WTC11 (cell line): ENCODE data around the gene CALM3. TPM values are rescaled to one million over a fixed set of nuclear protein-coding genes. Genes with fewer than 3 reads are reported as not detected.
A peak's percentile ranks its signal among the peaks of the same experiment; 100 is the strongest.

Source experiments
- ATAC-seq: fragments of 200-7000 bp; cut with Tn5 transposase; 2 replicates; pipeline ENCODE4 v1.10.0; 2021; ENCODE audit warnings: mild to moderate bottlenecking, moderate library complexity
- CTCF ChIA-PET: fragments of 300-600 bp; sonication (Branson Sonifier 250); formaldehyde crosslinking; loops from one replicate; lab custom pipeline; 2021; ENCODE audit warnings: antibody characterized with exemption; lab: Charles Lee
- POLR2A ChIA-PET: fragments of 350-600 bp; sonication (Branson Sonifier 250); formaldehyde crosslinking; loops from one replicate; lab custom pipeline; 2021; ENCODE audit warnings: antibody characterized with exemption; lab: Charles Lee
- DNase-seq: peaks from one replicate; pipeline ENCODE4 v3.0.0; 2021; ENCODE audit warnings: low spot score
- H3K27ac Mint-ChIP-seq: 2 replicates; pipeline ENCODE4 v1.8.0; 2021; ENCODE audit warnings: mixed read lengths
- H3K27me3 Mint-ChIP-seq: 2 replicates; pipeline ENCODE4 v1.8.0; 2021; ENCODE audit warnings: low read depth, mild to moderate bottlenecking, moderate library complexity, mixed read lengths
- H3K36me3 Mint-ChIP-seq: 2 replicates; pipeline ENCODE4 v1.8.0; 2021; ENCODE audit warnings: mixed read lengths
- H3K4me1 Mint-ChIP-seq: 2 replicates; pipeline ENCODE4 v1.8.0; 2022; ENCODE audit warnings: mixed read lengths
- H3K4me3 Mint-ChIP-seq: 2 replicates; pipeline ENCODE4 v1.8.0; 2021; ENCODE audit warnings: mild to moderate bottlenecking, moderate library complexity, mixed read lengths
- H3K9me3 Mint-ChIP-seq: 2 replicates; pipeline ENCODE4 v1.8.0; 2021; ENCODE audit warnings: mixed read lengths
- ARID4B ChIP-seq: sonication (generic); formaldehyde crosslinking; IDR thresholded peaks from 2 replicates; pipeline ENCODE4 v1.8.0; 2023; ENCODE audit warnings: missing genetic modification reagents, mild to moderate bottlenecking, borderline replicate concordance
- CDX4 ChIP-seq: fragments of 250-450 bp; sonication (Bioruptor Pico); IDR thresholded peaks from 2 replicates; pipeline ENCODE4 v1.9.0; 2021; ENCODE audit warnings: moderate library complexity, mild to moderate bottlenecking, inconsistent platforms, borderline replicate concordance
- KAT7 ChIP-seq: sonication (generic); formaldehyde crosslinking; IDR thresholded peaks from 2 replicates; pipeline ENCODE4 v1.8.1; 2023; ENCODE audit warnings: missing genetic modification reagents, mild to moderate bottlenecking, borderline replicate concordance
- MLX ChIP-seq: sonication (generic); formaldehyde crosslinking; IDR thresholded peaks from 2 replicates; pipeline ENCODE4 v1.8.1; 2023; ENCODE audit warnings: mild to moderate bottlenecking, missing genetic modification reagents, moderate library complexity
- MXD4 ChIP-seq: fragments of 250-450 bp; sonication (Bioruptor Pico); IDR thresholded peaks from 2 replicates; pipeline ENCODE4 v1.8.0; 2021; ENCODE audit warnings: mild to moderate bottlenecking, moderate library complexity, borderline replicate concordance
- NR1H2 ChIP-seq: sonication (generic); formaldehyde crosslinking; IDR thresholded peaks from 2 replicates; pipeline ENCODE4 v1.9.0; 2021; ENCODE audit warnings: mild to moderate bottlenecking, moderate library complexity, missing genetic modification reagents
- TEAD4 ChIP-seq: sonication (generic); formaldehyde crosslinking; IDR thresholded peaks from 2 replicates; pipeline ENCODE4 v1.8.0; 2022; ENCODE audit warnings: mild to moderate bottlenecking, missing genetic modification reagents
- USF1 ChIP-seq: sonication (generic); formaldehyde crosslinking; IDR thresholded peaks from 2 replicates; pipeline ENCODE4 v1.8.0; 2022; ENCODE audit warnings: mild to moderate bottlenecking, missing genetic modification reagents
- USF2 ChIP-seq: sonication (generic); formaldehyde crosslinking; IDR thresholded peaks from 2 replicates; pipeline ENCODE4 v1.8.1; 2023; ENCODE audit warnings: mild to moderate bottlenecking, missing genetic modification reagents, moderate library complexity
- ZSCAN18 ChIP-seq: fragments of 250-450 bp; sonication (Bioruptor Pico); IDR thresholded peaks from 2 replicates; pipeline ENCODE4 v2.1.2; 2022; ENCODE audit warnings: mild to moderate bottlenecking, moderate library complexity
- total RNA-seq: library from RNA; stranded (reverse); gene quantifications from 3 replicates; pipeline ENCODE4 v1.2.3, GENCODE V29; 2021

Gene CALM3
- total RNA-seq, 1 experiment from 2014 or later: 306 TPM

- POLR2A ChIA-PET: interaction anchor here (0.9 to 1.9 kb wide), 2 partner anchors 9 to 52 kb away, joined by 4 to 6 read pairs; partner anchors contain the start of genes CALM3 and DACT3
Observed at GRCh38 chr19:46609511-46610412, 8.6 kb downstream of the CALM3 start.

GRCh38 chr19:46610413-46610775 lies 9.3 kb downstream of the CALM3 start:
- CTCF ChIA-PET: interaction anchor here (0.6 to 13.2 kb wide), 4 partner anchors 10 to 90 kb away, joined by 4 to 484 read pairs (median 11); partner anchors contain the start of gene DACT3
- H3K4me1 Mint-ChIP-seq: peaks cover 6% of the 10 kb centered on the region
- H3K9me3 Mint-ChIP-seq: no peaks in the 10 kb centered on the region
- no peak for ATAC-seq
- peaks cover 35% of the 10 kb centered on the region for H3K36me3 Mint-ChIP-seq
- POLR2A ChIA-PET: interaction anchor here (0.9 to 1.9 kb wide), 2 partner anchors 10 to 51 kb away, joined by 4 to 6 read pairs; partner anchors contain the start of genes CALM3 and DACT3
- H3K4me3 Mint-ChIP-seq: no peak overlapping the region
- H3K27me3 Mint-ChIP-seq: no peaks in the 10 kb centered on the region; the same call in 1 of the 2 replicates
- no peak for DNase-seq
- H3K27ac Mint-ChIP-seq: no peak overlapping the region; the same call in 1 of the 2 replicates
- TF ChIP-seq ARID4B (CRISPR knock-in tag) (no peak), KAT7 (no peak), MLX (CRISPR knock-in tag) (no peak), TEAD4 (CRISPR knock-in tag) (no peak), USF2 (no peak)

More at GRCh38 chr19:46609511-46610412, 8.6 kb downstream of the CALM3 start:
- ATAC-seq (no peak), DNase-seq (peak; percentile 9)
- H3K27ac Mint-ChIP-seq: no peak overlapping the region; the same call in 1 of the 2 replicates
- H3K4me3 Mint-ChIP-seq: no peak overlapping the region
- TF ChIP-seq CDX4: no peak
- TF ChIP-seq USF1 (CRISPR knock-in tag): no peak
- no peak for TF ChIP-seq NR1H2 (CRISPR knock-in tag)
- TF ChIP-seq ARID4B (CRISPR knock-in tag): no peak
- TF ChIP-seq MXD4 (CRISPR knock-in tag): no peak
- no peak for TF ChIP-seq ZSCAN18 (CRISPR knock-in tag)
- H3K9me3 Mint-ChIP-seq: no peaks in the 10 kb centered on the region
- peaks cover 35% of the 10 kb centered on the region for H3K36me3 Mint-ChIP-seq
- peaks cover 6% of the 10 kb centered on the region for H3K4me1 Mint-ChIP-seq
- no peaks in the 10 kb centered on the region; the same call in 1 of the 2 replicates for H3K27me3 Mint-ChIP-seq
- CTCF ChIA-PET: interaction anchor here (1.5 to 13.2 kb wide), 3 partner anchors 9 to 53 kb away, joined by 4 to 484 read pairs (median 18); partner anchors contain the start of gene DACT3
